Activated B cell treated with CpG ODN at 0.5 μM for 24 hours (primary cell): ENCODE measurements around the gene POLR1G. TPM values are rescaled to one million over a fixed set of nuclear protein-coding genes. Genes with fewer than 3 reads are reported as not detected.

Experiments
- ATAC-seq: fragments of 200-7000 bp; cut with Tn5 transposase; one replicate; pipeline ENCODE4 v1.10.0; 2021; ENCODE audit warnings: low read depth, mild to moderate bottlenecking, moderate library complexity
- CTCF ChIA-PET: fragments of 350-600 bp; sonication (Branson Sonifier 250); formaldehyde crosslinking; loops from one replicate; lab custom pipeline; 2021; ENCODE audit warnings: antibody characterized with exemption; lab: Charles Lee
- POLR2A ChIA-PET: fragments of 350-600 bp; sonication (Branson Sonifier 250); formaldehyde crosslinking; loops from one replicate; lab custom pipeline; 2021; ENCODE audit warnings: antibody characterized with exemption; lab: Charles Lee
- DNase-seq: peaks from one replicate; pipeline ENCODE4 v3.0.0; 2022
- H3K27ac Mint-ChIP-seq: one replicate; pipeline ENCODE4 v1.8.0; 2020; ENCODE audit warnings: mixed read lengths
- H3K27me3 Mint-ChIP-seq: one replicate; pipeline ENCODE4 v1.8.0; 2021; ENCODE audit warnings: mixed read lengths
- H3K36me3 Mint-ChIP-seq: one replicate; pipeline ENCODE4 v1.8.0; 2021; ENCODE audit warnings: low read depth, mixed read lengths
- H3K4me1 Mint-ChIP-seq: one replicate; pipeline ENCODE4 v1.8.0; 2021; ENCODE audit warnings: mixed read lengths
- H3K4me3 Mint-ChIP-seq: one replicate; pipeline ENCODE4 v1.8.0; 2020; ENCODE audit warnings: mild to moderate bottlenecking, mixed read lengths
- H3K9me3 Mint-ChIP-seq: one replicate; pipeline ENCODE4 v1.8.0; 2020; ENCODE audit warnings: mixed read lengths
- intact Hi-C: fragments of 100-400 bp; cut with micrococcal nuclease; formaldehyde crosslinking; loops from one replicate; pipeline ENCODE4 v1.15.1; 2024
- total RNA-seq: library from RNA; stranded (reverse); gene quantifications from 2 replicates; pipeline ENCODE4 v1.2.3, GENCODE V29; 2022
- TF ChIP-seq, protein P1 (sequence below): fragments of 200-600 bp; IDR thresholded peaks from one replicate; pipeline ENCODE4 v1.8.0; 2022; ENCODE audit warnings: antibody characterized with exemption, mild to moderate bottlenecking

Gene POLR1G
- total RNA-seq, 1 donor from 2014 or later = 6.7 TPM

DNA sequence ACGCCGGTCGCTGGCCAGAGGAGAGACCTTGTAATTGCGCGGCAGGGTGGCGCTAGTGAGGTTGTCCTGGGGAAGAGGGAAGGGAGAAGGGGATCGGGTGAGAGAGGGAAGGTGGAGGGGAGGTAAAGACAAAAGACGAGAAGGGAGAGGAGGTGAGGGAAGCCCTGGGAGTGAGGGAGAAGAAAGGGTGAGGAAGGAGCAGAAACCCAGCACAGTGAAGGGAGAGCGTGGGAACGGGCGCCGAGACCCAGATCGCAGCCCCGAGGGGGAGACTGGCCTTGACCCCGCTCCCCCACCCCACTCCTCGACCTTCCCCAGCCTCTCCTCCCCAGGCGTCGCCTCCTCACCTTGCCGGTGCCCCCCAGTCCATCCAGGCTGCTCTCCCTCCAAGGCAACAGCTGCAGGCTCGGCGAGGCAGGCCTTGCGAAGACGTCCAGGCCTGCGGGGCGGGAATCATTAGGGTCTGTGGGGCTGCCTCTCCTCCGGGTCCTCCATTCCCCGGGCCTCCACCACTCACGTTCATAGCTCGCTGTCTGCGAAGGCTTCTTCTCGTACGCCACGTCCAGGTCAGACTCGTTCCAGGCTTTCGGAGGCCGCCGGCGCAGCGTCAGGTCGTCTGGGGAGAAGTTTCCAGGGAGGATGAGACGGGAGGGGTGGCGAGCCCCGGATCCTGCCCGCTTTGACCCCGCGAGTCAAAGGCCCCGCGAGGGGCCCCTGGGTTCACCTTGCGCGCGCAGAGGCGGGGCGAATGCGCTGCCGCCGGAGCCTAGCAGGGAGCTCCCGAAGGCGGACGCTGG is 10.4 kb upstream of the POLR1G start:
- CTCF ChIA-PET = no interaction called here
- peaks cover 11% of the 10 kb centered on the region for H3K4me1 Mint-ChIP-seq
- DNase-seq (no peak), ATAC-seq (no peak)
- peaks cover 18% of the 10 kb centered on the region for H3K27me3 Mint-ChIP-seq
- no peaks in the 10 kb centered on the region for H3K36me3 Mint-ChIP-seq
- TF ChIP-seq, protein P1, sequence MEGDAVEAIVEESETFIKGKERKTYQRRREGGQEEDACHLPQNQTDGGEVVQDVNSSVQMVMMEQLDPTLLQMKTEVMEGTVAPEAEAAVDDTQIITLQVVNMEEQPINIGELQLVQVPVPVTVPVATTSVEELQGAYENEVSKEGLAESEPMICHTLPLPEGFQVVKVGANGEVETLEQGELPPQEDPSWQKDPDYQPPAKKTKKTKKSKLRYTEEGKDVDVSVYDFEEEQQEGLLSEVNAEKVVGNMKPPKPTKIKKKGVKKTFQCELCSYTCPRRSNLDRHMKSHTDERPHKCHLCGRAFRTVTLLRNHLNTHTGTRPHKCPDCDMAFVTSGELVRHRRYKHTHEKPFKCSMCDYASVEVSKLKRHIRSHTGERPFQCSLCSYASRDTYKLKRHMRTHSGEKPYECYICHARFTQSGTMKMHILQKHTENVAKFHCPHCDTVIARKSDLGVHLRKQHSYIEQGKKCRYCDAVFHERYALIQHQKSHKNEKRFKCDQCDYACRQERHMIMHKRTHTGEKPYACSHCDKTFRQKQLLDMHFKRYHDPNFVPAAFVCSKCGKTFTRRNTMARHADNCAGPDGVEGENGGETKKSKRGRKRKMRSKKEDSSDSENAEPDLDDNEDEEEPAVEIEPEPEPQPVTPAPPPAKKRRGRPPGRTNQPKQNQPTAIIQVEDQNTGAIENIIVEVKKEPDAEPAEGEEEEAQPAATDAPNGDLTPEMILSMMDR = no peak
- POLR2A ChIA-PET = interaction anchor here (0.5 kb wide), 1 partner anchor 354 kb away, joined by 3 read pairs; no protein-coding TSS in a partner anchor
- no peak overlapping the region for H3K4me3 Mint-ChIP-seq
- H3K9me3 Mint-ChIP-seq = no peaks in the 10 kb centered on the region
- intact Hi-C loops = no loop called here
- no peak overlapping the region for H3K27ac Mint-ChIP-seq

DNA sequence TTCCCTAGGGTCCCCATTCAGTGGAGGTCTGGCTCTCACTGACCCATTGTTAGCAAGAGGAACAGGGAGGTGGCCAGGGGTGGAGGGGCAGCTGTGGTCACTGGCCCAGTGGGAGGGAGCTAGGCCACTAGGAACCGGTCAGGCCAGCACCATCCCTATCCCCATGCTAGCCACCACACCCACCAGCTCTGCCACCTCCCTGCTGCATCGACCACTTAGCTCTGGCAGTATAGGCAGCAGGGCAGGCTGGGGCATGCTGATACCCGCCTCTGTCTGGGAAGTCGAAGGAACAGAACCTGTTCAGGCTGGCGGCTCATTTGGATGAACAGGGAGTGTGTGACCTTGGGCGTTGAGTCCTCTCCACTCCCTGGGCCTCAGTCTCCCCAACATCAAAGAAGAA is 6.3 kb upstream of the POLR1G start:
- intact Hi-C loops = loop anchor here (10.0 kb wide), 3 partner anchors 145 to 465 kb away; partner anchors contain the start of genes FOXA3, MARK4 and SYMPK
- ATAC-seq (no peak), DNase-seq (no peak)
- no peaks in the 10 kb centered on the region for H3K9me3 Mint-ChIP-seq
- no peak overlapping the region for H3K4me3 Mint-ChIP-seq
- CTCF ChIA-PET = interaction anchor here (3.0 to 5.8 kb wide), 2 partner anchors 39 to 77 kb away, joined by 21 to 52 read pairs; no protein-coding TSS in a partner anchor
- TF ChIP-seq, protein P1 = no peak
- H3K4me1 Mint-ChIP-seq = peaks cover 24% of the 10 kb centered on the region
- H3K27ac Mint-ChIP-seq = no peak overlapping the region
- POLR2A ChIA-PET = interaction anchor here (0.6 to 0.9 kb wide), 3 partner anchors 25 to 68 kb away, joined by 3 to 6 read pairs (median 4); no protein-coding TSS in a partner anchor
- H3K27me3 Mint-ChIP-seq = peaks cover 30% of the 10 kb centered on the region
- no peaks in the 10 kb centered on the region for H3K36me3 Mint-ChIP-seq

DNA sequence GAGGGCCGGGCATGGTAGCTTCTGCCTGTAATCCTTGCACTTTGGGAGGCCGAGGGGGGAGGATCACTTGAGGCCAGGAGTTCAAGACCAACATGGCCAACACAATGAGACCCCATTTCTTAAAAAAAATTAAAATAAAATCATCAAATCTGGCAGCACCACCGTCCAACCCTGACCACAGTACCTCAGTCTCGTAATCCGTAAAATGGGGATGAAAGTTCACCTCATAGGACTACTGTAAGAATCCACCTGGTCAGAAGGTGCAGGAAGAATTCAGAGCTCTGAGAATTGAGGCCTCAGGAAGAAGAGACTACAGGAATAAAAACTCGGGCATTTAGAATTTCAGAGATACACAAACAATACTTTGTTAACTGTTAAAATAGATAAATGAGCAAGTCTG is 4.6 kb upstream of the POLR1G start:
- DNase-seq (no peak), ATAC-seq (no peak)
- Mint-ChIP-seq H3K27ac (no peak overlapping the region), H3K4me3 (no peak overlapping the region), H3K4me1 (peaks cover 32% of the 10 kb centered on the region), H3K27me3 (peaks cover 26% of the 10 kb centered on the region), H3K36me3 (peaks cover 9% of the 10 kb centered on the region), H3K9me3 (no peaks in the 10 kb centered on the region)
- intact Hi-C loops = loop anchor here (10.0 kb wide), 3 partner anchors 147 to 463 kb away; partner anchors contain the start of genes FOXA3, MARK4 and SYMPK
- ChIA-PET CTCF (interaction anchor here (0.6 to 5.8 kb wide), 9 partner anchors 18 to 398 kb away, joined by 3 to 52 read pairs (median 4); no protein-coding TSS in a partner anchor), POLR2A (interaction anchor here (0.7 to 1.7 kb wide), 6 partner anchors 17 to 77 kb away, joined by 4 to 6 read pairs (median 4); no protein-coding TSS in a partner anchor)
- TF ChIP-seq, protein P1 = no peak

DNA sequence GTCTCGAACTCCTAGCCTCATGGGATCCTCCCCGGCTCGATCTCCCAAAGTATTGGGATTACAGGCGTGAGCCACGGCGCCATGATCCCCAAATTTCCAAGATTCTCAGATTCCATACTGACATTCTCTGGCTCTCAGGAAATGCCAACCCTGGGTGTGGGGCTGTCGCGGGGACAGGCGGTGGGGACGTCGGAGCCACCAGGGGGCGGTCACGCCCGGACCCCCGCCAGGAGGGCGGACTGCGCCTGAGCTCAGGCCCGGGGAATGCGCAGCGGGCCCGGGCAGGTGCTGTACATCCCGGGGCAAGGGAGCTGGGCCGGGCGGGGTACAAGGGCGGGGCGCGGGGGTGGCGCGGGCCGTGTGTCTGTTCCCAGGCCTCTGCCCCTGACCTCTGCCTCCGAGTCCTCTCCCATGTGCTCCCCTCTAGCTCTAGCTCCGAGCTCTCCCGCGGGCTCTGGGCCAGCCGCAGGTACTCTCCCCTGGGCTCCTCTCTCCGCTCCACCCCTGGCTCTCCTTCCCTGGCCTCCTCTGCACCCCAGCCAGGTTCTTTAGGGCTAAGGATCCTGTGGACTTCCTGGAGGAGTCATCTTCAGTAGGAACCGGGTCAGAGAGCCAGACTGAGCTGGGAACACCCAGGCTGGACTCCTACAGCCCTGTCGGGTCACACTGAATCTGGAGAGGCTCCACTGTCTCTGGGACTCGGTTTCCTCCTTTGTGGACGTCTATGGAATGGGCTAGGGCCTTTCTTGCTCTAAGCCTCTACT is 4.0 kb upstream of the POLR1G start:
- ATAC-seq (no peak), DNase-seq (peak; percentile 55)
- Mint-ChIP-seq H3K4me1 (peaks cover 36% of the 10 kb centered on the region), H3K27me3 (peaks cover 26% of the 10 kb centered on the region), H3K4me3 (no peak overlapping the region), H3K9me3 (no peaks in the 10 kb centered on the region), H3K27ac (no peak overlapping the region), H3K36me3 (peaks cover 9% of the 10 kb centered on the region)
- intact Hi-C loops = loop anchor here (10.0 kb wide), 3 partner anchors 148 to 462 kb away; partner anchors contain the start of genes FOXA3, MARK4 and SYMPK
- ChIA-PET CTCF (interaction anchor here (0.6 to 5.8 kb wide), 12 partner anchors 9 to 397 kb away, joined by 3 to 52 read pairs (median 4); partner anchors contain the start of gene FOSB), POLR2A (interaction anchor here (0.7 to 1.7 kb wide), 7 partner anchors 16 to 76 kb away, joined by 3 to 6 read pairs (median 4); no protein-coding TSS in a partner anchor)
- TF ChIP-seq, protein P1 = no peak
